ENCODE data around the gene TWF1.
"Not testable (repeated sequence)": the region's sequence is repeated elsewhere in the genome, so short reads cannot be mapped to it uniquely, and the experiment has no call there.

TWF1 gene

GRCh38 chr12:43758728-43759563 is 47.2 kb downstream of the TWF1 start, which contains the start of the genes IRAK4 and PUS7L:
IRAK4 (plus strand) TSS chr12:43758951; CDS start chr12:43768112, 9,161 bp downstream.
PUS7L (minus strand) TSS chr12:43758790; CDS start chr12:43755245, 3,545 bp downstream.
- Histone ChIP-seq H3K9ac (peak within 1 kb of the TSS; percentile 83 to 92 (median 88)), H3K4me2 (peak within 1 kb of the TSS; percentile 77 to 96 (median 91)), H3K4me1 (peaks cover 24 to 52% (median 42%) of the 10 kb centered on the region in 10 experiments), H3K4me3 (peak within 1 kb of the TSS; percentile 76 to 89 (median 82)), H4K20me1 (peaks cover 0 to 23% (median 0%) of the 10 kb centered on the region in 11 experiments; a peak in 8 of 22 replicates), H3K27me3 (no peaks in the 10 kb centered on the region), H3K9me3 (replicated peaks in 1 of 11) (no peaks in the 10 kb centered on the region; a peak in 1 of 22 replicates), H3K27ac (peak within 1 kb of the TSS; percentile 82 to 93 (median 89)), H3K36me3 (peaks cover 14 to 27% (median 19%) of the 10 kb centered on the region in 11 experiments; a peak in 20 of 22 replicates)
- TF ChIP-seq Cebpa-rat (IDR thresholded peaks at IDR 0.05) = no peak; a peak in 1 of 22 replicates

DNA sequence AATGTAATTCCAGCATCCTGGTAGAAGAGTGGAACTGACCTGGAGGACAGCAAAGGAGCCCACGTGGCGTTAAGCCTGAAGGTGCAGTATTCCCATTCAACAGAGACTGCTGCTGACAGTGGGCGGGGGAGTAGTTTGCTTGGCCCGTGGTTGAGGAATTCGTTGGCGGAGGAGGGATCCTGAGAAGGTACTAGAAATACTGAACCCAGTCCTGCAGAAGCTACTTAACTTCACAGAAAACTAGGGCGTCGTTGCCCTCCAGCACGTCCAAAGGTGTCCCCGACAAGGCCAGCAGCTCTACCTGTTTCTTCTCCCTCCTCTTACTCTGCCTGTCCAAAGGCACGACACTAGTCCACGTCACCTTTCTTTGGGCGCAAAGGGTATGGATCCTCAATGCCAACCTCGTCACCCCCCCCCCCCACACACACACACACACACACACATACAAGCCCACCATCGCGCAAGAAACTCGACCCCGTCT is 47.8 kb downstream of the TWF1 start:
- TF ChIP-seq Cebpa-rat (IDR thresholded peaks at IDR 0.05) = no peak
- H3K4me1 ChIP-seq = peaks cover 24 to 57% (median 47%) of the 10 kb centered on the region in 10 experiments
- peak overlapping the region; percentile 53 to 93 (median 88); a peak in 21 of 22 replicates for H3K27ac ChIP-seq

DNA sequence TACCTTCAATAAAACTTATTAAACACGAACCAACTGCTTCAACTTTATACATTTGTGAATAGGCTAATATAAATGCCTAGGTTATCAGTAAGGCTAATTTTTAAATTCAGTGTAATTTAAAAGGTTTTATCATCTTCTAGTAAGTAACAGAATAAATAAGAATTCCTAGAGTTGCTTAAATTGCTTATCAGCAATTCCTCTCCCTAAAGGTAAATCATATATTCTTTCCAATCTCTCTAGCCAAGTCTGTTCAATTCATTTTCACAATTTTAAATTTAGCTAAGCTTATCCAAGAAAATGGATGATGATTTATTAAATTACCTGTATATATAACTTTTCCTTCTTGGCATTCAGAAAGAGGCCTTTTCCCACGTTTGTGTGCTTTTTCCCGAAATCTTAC is 52.1 kb downstream of the TWF1 start:
- H3K9ac ChIP-seq = no peak overlapping the region
- H3K9me3 ChIP-seq (replicated peaks in 1 of 11) = peaks cover 5 to 14% (median 9%) of the 10 kb centered on the region in 11 experiments; a peak in 17 of 22 replicates
- no peaks in the 10 kb centered on the region for H3K27me3 ChIP-seq
- peaks cover 8 to 25% (median 17%) of the 10 kb centered on the region in 10 experiments for H3K4me1 ChIP-seq
- peak overlapping the region in 4 of 11 experiments; percentile 14 to 43 (median 24); a peak in 3 of 22 replicates for H3K4me2 ChIP-seq
- H3K27ac ChIP-seq = no peak overlapping the region
- no peak overlapping the region for H3K4me3 ChIP-seq
- no peak for TF ChIP-seq Cebpa-rat (IDR thresholded peaks at IDR 0.05)
- H3K36me3 ChIP-seq = peaks cover 24 to 51% (median 40%) of the 10 kb centered on the region in 11 experiments
- H4K20me1 ChIP-seq = 0 out of 22 replicates have a peak, but pooled peaks cover 0 to 5% (median 0%) of the 10 kb centered on the region in 11 experiments

More for the DNA sequence above, 47.8 kb downstream of the TWF1 start:
- Histone ChIP-seq H3K9me3 (replicated peaks in 1 of 11) (peaks cover 0 to 4% (median 0%) of the 10 kb centered on the region in 11 experiments; a peak in 2 of 22 replicates), H3K36me3 (peaks cover 10 to 28% (median 24%) of the 10 kb centered on the region in 11 experiments; a peak in 20 of 22 replicates), H3K4me3 (peak overlapping the region; percentile 76 to 89 (median 82)), H3K27me3 (no peaks in the 10 kb centered on the region), H4K20me1 (peaks cover 0 to 23% (median 0%) of the 10 kb centered on the region in 11 experiments; a peak in 8 of 22 replicates), H3K4me2 (peak overlapping the region; percentile 75 to 96 (median 87)), H3K9ac (peak overlapping the region; percentile 83 to 92 (median 88))

DNA sequence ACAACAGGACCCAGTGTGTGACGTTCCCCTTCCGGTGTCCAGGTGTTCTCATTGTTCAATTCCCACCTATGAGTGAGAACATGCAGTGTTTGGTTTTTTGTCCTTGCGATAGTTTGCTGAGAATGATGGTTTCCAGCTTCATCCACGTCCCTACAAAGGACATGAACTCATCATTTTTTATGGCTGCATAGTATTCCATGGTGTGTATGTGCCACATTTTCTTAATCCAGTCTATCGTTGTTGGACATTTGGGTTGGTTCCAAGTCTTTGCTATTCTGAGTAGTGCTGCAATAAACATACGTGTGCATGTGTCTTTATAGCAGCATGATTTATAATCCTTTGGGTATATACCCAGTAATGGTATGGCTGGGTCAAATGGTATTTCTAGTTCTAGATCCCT is 54.8 kb downstream of the TWF1 start:
- not testable (repeated sequence) for H4K20me1 ChIP-seq, H3K4me2 ChIP-seq, H3K27me3 ChIP-seq, H3K27ac ChIP-seq, H3K4me3 ChIP-seq, H3K9ac ChIP-seq, H3K4me1 ChIP-seq
- Histone ChIP-seq H3K36me3 (peaks cover 26 to 74% (median 53%) of the 10 kb centered on the region in 11 experiments), H3K9me3 (replicated peaks in 1 of 11) (peaks cover 5 to 14% (median 9%) of the 10 kb centered on the region in 11 experiments; a peak in 17 of 22 replicates)

DNA sequence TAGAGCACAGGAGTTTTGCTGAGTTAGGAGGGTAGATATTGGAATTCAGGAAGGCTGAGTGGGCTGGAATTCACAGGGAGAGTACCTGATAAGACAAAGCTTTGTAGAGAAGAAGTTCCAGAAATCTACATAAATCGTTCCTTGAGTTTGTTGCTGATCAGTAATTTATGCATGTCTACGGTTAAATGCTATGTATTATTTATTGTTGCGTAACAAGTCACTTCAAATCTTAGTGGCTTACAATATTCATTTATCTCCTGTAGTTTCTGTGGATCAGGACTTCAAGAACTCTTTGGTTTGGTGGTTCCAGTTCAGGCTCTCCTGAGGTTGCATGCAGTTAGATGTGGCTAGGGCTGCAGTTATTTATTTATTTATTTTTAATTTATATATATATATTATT is 55.3 kb downstream of the TWF1 start:
- Histone ChIP-seq H3K9me3 (replicated peaks in 1 of 11) (peaks cover 5 to 14% (median 9%) of the 10 kb centered on the region in 11 experiments; a peak in 17 of 22 replicates), H3K4me1 (peaks cover 0 to 8% (median 3%) of the 10 kb centered on the region in 10 experiments; a peak in 7 of 20 replicates), H4K20me1 (0 out of 22 replicates have a peak, but pooled peaks cover 0 to 5% (median 0%) of the 10 kb centered on the region in 11 experiments), H3K27ac (no peak overlapping the region), H3K27me3 (no peaks in the 10 kb centered on the region), H3K4me2 (no peak overlapping the region), H3K4me3 (no peak overlapping the region), H3K9ac (no peak overlapping the region), H3K36me3 (peaks cover 30 to 79% (median 56%) of the 10 kb centered on the region in 11 experiments)
- peak in 5 of 11 experiments; percentile 38 to 68 (median 55); a peak in 8 of 22 replicates for TF ChIP-seq Cebpa-rat (IDR thresholded peaks at IDR 0.05)

DNA sequence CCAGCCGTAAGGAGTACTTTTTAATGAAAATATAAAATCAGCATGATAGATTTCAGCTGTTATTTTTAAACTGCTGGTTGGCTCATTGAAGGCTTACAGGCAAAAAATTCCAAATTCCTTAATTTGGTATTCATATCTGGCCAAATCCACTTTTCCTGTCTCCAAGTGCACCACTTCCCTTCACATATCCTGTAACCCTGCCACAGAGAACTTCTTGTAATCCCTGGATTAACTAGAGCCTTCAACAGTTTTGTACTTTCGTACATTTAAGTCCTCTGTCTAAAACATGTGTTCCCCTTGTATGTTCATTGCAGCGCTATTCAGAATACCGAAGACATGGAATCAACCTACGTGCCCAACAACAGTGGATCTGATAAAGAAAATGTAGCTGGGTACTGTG is 57.1 kb downstream of the TWF1 start:
- Histone ChIP-seq H3K4me2 (no peak overlapping the region), H4K20me1 (0 out of 22 replicates have a peak, but pooled peaks cover 0 to 5% (median 0%) of the 10 kb centered on the region in 11 experiments), H3K9me3 (replicated peaks in 1 of 11) (peaks cover 7 to 18% (median 9%) of the 10 kb centered on the region in 11 experiments; a peak in 17 of 22 replicates), H3K27ac (no peak overlapping the region), H3K4me3 (no peak overlapping the region), H3K9ac (no peak overlapping the region), H3K36me3 (peaks cover 40 to 79% (median 61%) of the 10 kb centered on the region in 11 experiments), H3K27me3 (no peaks in the 10 kb centered on the region), H3K4me1 (peaks cover 0 to 8% (median 3%) of the 10 kb centered on the region in 10 experiments; a peak in 7 of 20 replicates)
- no peak for TF ChIP-seq Cebpa-rat (IDR thresholded peaks at IDR 0.05)

DNA sequence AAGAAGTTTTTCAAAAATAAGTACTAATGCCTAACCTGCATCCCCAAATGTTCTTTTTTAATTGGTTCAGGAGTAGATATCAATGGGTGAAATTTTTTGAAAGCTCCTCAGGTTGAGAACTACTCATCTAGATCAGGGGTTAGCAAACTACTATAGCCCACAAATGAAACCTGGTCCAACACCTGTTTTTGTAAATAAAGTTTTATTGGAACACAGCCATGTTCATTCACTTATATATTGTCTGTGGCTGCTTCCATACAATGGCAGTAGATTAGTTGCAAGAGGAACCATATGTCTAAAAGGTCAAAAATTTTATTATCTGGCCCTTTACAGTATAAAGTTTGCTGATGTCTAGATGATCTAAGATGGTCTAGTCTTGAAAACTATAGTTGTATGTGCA is 61.3 kb downstream of the TWF1 start:
- H3K27me3 ChIP-seq = no peaks in the 10 kb centered on the region
- no peaks in the 10 kb centered on the region for H3K4me1 ChIP-seq
- H3K36me3 ChIP-seq = peaks cover 62 to 97% (median 76%) of the 10 kb centered on the region in 11 experiments
- H3K4me3 ChIP-seq = no peak overlapping the region
- peaks cover 0 to 10% (median 0%) of the 10 kb centered on the region in 11 experiments; a peak in 1 of 22 replicates for H3K9me3 ChIP-seq (replicated peaks in 1 of 11)
- H3K9ac ChIP-seq = no peak overlapping the region
- no peak for TF ChIP-seq Cebpa-rat (IDR thresholded peaks at IDR 0.05)
- no peak overlapping the region for H3K27ac ChIP-seq
- 0 out of 22 replicates have a peak, but pooled peaks cover 0 to 5% (median 0%) of the 10 kb centered on the region in 11 experiments for H4K20me1 ChIP-seq
- H3K4me2 ChIP-seq = no peak overlapping the region

All from BLaER1 treated with 17β-estradiol and CSF1 and Interleukin-3, amounts not matched to agents 10 nM and 100 nM (cell line).